ENCODE data around the gene ACOT8. TPM values are rescaled to one million over a fixed set of nuclear protein-coding genes. Genes with fewer than 3 reads are reported as not detected.
A peak's percentile ranks its signal among the peaks of the same experiment; 100 is the strongest.

ACOT8 gene
- total RNA-seq, 1 donor from 2014 or later = 25.6 TPM

GRCh38 chr20:45841407-45842129, 15.6 kb downstream of the ACOT8 start:
- peaks cover 73% of the 10 kb centered on the region for H3K36me3 ChIP-seq
- intact Hi-C loops (cut with DNase I) = no loop called here
- TF ChIP-seq CTCF (IDR thresholded peaks at IDR 0.05) = no peak

GRCh38 chr20:45840700-45841198, 16.4 kb downstream of the ACOT8 start:
- no peaks in the 10 kb centered on the region for H3K27me3 ChIP-seq (ENCODE audit: low read depth)
- H3K27ac ChIP-seq = no peak overlapping the region
- no peak overlapping the region for H3K4me3 ChIP-seq
- no peaks in the 10 kb centered on the region for H3K9me3 ChIP-seq
- intact Hi-C loops (cut with DNase I) = no loop called here
- no peak for TF ChIP-seq CTCF (IDR thresholded peaks at IDR 0.05)
- DNase-seq = no peak
- peak in 1 of 2 donors; percentile 7 for ATAC-seq
- peaks cover 10% of the 10 kb centered on the region for H3K4me1 ChIP-seq
- H3K36me3 ChIP-seq = peaks cover 65% of the 10 kb centered on the region

More at GRCh38 chr20:45841407-45842129, 15.6 kb downstream of the ACOT8 start:
- Histone ChIP-seq H3K27me3 (ENCODE audit: low read depth) (no peaks in the 10 kb centered on the region), H3K4me3 (no peak overlapping the region), H3K4me1 (peaks cover 4% of the 10 kb centered on the region), H3K27ac (no peak overlapping the region), H3K9me3 (no peaks in the 10 kb centered on the region)
- no peak for ATAC-seq
- DNase-seq = no peak

GRCh38 chr20:45836841-45837240, 20.4 kb downstream of the ACOT8 start:
- H3K27ac ChIP-seq = peak overlapping the region; percentile 3
- TF ChIP-seq CTCF (IDR thresholded peaks at IDR 0.05) = no peak
- no peaks in the 10 kb centered on the region for H3K27me3 ChIP-seq (ENCODE audit: low read depth)
- no peak for DNase-seq
- H3K4me1 ChIP-seq = peaks cover 43% of the 10 kb centered on the region
- intact Hi-C loops (cut with DNase I) = no loop called here
- H3K36me3 ChIP-seq = peaks cover 27% of the 10 kb centered on the region
- ATAC-seq = no peak
- H3K9me3 ChIP-seq = no peaks in the 10 kb centered on the region
- H3K4me3 ChIP-seq = no peak overlapping the region

- Histone ChIP-seq H3K27ac (no peak overlapping the region), H3K27me3 (ENCODE audit: low read depth) (no peaks in the 10 kb centered on the region), H3K36me3 (peaks cover 17% of the 10 kb centered on the region), H3K9me3 (no peaks in the 10 kb centered on the region), H3K4me3 (peak overlapping the region; percentile 84), H3K4me1 (peaks cover 46% of the 10 kb centered on the region)
- TF ChIP-seq CTCF (IDR thresholded peaks at IDR 0.05) = no peak
- intact Hi-C loops (cut with DNase I) = no loop called here
- DNase-seq (no peak), ATAC-seq (no peak)
These were observed 21.4 kb downstream of the ACOT8 start for GRCh38 chr20:45835825-45836224.

GRCh38 chr20:45835329-45835765, 21.8 kb downstream of the ACOT8 start:
- TF ChIP-seq CTCF (IDR thresholded peaks at IDR 0.05) = no peak
- intact Hi-C loops (cut with DNase I) = no loop called here
- DNase-seq (no peak), ATAC-seq (no peak)
- Histone ChIP-seq H3K36me3 (peaks cover 12% of the 10 kb centered on the region), H3K27me3 (ENCODE audit: low read depth) (no peaks in the 10 kb centered on the region), H3K4me3 (peak overlapping the region; percentile 84), H3K9me3 (no peaks in the 10 kb centered on the region), H3K4me1 (peaks cover 46% of the 10 kb centered on the region), H3K27ac (no peak overlapping the region)
